Neural progenitor cell (in vitro differentiated cells): ENCODE measurements around the gene FBXL17.

ENCODE experiments used
- CTCF ChIP-seq: fragments of 200-600 bp; sonication (generic); IDR thresholded peaks from 2 replicates; pipeline ENCODE4 v1.5.1; 2017; ENCODE audit warnings: antibody characterized with exemption, mild to moderate bottlenecking
- EZH2 ChIP-seq: fragments of 200-600 bp; sonication (generic); IDR thresholded peaks from 2 replicates; pipeline ENCODE4 v1.6.1; 2017; ENCODE audit warnings: antibody characterized with exemption, mild to moderate bottlenecking, moderate library complexity

GRCh38 chr5:107958432-107958831, 423.5 kb downstream of the FBXL17 start:
- TF ChIP-seq CTCF (no peak), EZH2 (no peak)
